Fibroblast of skin of scalp (primary cell): Measurements from ENCODE around the gene SEPTIN14. TPM values are rescaled to one million over a fixed set of nuclear protein-coding genes. Genes with fewer than 3 reads are reported as not detected.
"Not testable (repeated sequence)": the region's sequence is repeated elsewhere in the genome, so short reads cannot be mapped to it uniquely, and the experiment has no call there.

Source experiments
- DNase-seq: peaks from one replicate; pipeline ENCODE4 v3.0.0-alpha.2; 2013
- polyA plus RNA-seq, 2 experiments: library from polyadenylated mRNA; unstranded; fragments of 120-200 nt; gene quantifications; one replicate each; pipeline ENCODE4 v1.2.1, GENCODE V29; 2013; ENCODE audit not compliant: insufficient read length in 2 of 2

SEPTIN14 gene
- 0.13 TPM for polyA plus RNA-seq (2013, experiment 1 of 2; ENCODE audit: insufficient read length)
- 0.12 TPM for polyA plus RNA-seq (2013, experiment 2 of 2; ENCODE audit: insufficient read length)

- DNase-seq: not testable (repeated sequence)
Measured at GRCh38 chr7:55862652-55863051, at the start of gene SEPTIN14. SEPTIN14 (minus strand) TSS chr7:55862752; CDS start chr7:55861996, 756 bp downstream.

- no peak for DNase-seq
Measured at GRCh38 chr7:55903985-55904759, 41.6 kb upstream of the SEPTIN14 start.

- not testable (repeated sequence) for DNase-seq
Measured at GRCh38 chr7:55901059-55901458, 38.5 kb upstream of the SEPTIN14 start.

- DNase-seq: no peak
Measured at GRCh38 chr7:55898287-55898686, 35.7 kb upstream of the SEPTIN14 start.

GRCh38 chr7:55895021-55895420 is 32.5 kb upstream of the SEPTIN14 start:
- no peak for DNase-seq

GRCh38 chr7:55893940-55894339 is 31.4 kb upstream of the SEPTIN14 start:
- no peak for DNase-seq

GRCh38 chr7:55888378-55888777 is 25.8 kb upstream of the SEPTIN14 start:
- DNase-seq: not testable (repeated sequence)

- no peak for DNase-seq
Measured at GRCh38 chr7:55887821-55888247, 25.3 kb upstream of the SEPTIN14 start.

GRCh38 chr7:55884321-55884720 is 21.8 kb upstream of the SEPTIN14 start:
- DNase-seq: no peak

GRCh38 chr7:55878691-55879090 is 16.1 kb upstream of the SEPTIN14 start:
- no peak for DNase-seq

- no peak for DNase-seq
Measured at GRCh38 chr7:55877308-55877707, 14.8 kb upstream of the SEPTIN14 start.

- no peak for DNase-seq
Measured at GRCh38 chr7:55873765-55874164, 11.2 kb upstream of the SEPTIN14 start.

GRCh38 chr7:55871932-55872485 is 9.5 kb upstream of the SEPTIN14 start:
- no peak for DNase-seq

- not testable (repeated sequence) for DNase-seq
Measured at GRCh38 chr7:55868989-55869388, 6.4 kb upstream of the SEPTIN14 start.

GRCh38 chr7:55845164-55845563 is 17.4 kb downstream of the SEPTIN14 start:
- not testable (repeated sequence) for DNase-seq

- no peak for DNase-seq
Measured at GRCh38 chr7:55838595-55838994, 24.0 kb downstream of the SEPTIN14 start.

- no peak for DNase-seq
Measured at GRCh38 chr7:55827577-55827976, 35.0 kb downstream of the SEPTIN14 start.

GRCh38 chr7:55818686-55819085 is 43.9 kb downstream of the SEPTIN14 start:
- DNase-seq: no peak

- DNase-seq: not testable (repeated sequence)
Measured at GRCh38 chr7:55797260-55797659, 65.3 kb downstream of the SEPTIN14 start.

- no peak for DNase-seq
Measured at GRCh38 chr7:55794527-55794926, 68.0 kb downstream of the SEPTIN14 start.

GRCh38 chr7:55792048-55792447 is 70.5 kb downstream of the SEPTIN14 start:
- DNase-seq: no peak

- DNase-seq: no peak
Measured at GRCh38 chr7:55787796-55788195, 74.8 kb downstream of the SEPTIN14 start.

GRCh38 chr7:55786901-55787300 is 75.7 kb downstream of the SEPTIN14 start:
- no peak for DNase-seq

GRCh38 chr7:55785444-55785843 is 77.1 kb downstream of the SEPTIN14 start:
- DNase-seq: not testable (repeated sequence)
